ENCODE data around the gene ETNPPL. TPM values are rescaled to one million over a fixed set of nuclear protein-coding genes. Genes with fewer than 3 reads are reported as not detected.

Gene ETNPPL
- total and polyA plus RNA-seq, 2 of the 13 experiments (the other 11 are each of a cell fraction or from before 2014, with no cell fraction given): 1.4 to 6.0 TPM

GRCh38 chr4:108804648-108805273, 41.9 kb upstream of the ETNPPL start:
- intact Hi-C loops (cut with micrococcal nuclease; ENCODE audit: unreplicated experiment) (no loop called here), in situ Hi-C loops (cut with HindIII; ENCODE audit: extremely low pct_ligation_motif_present, low pct_unique_long_range_greater_than_20kb) (no loop called here)
- Histone ChIP-seq H3K79me2 (ENCODE audit: insufficient read depth, low read length) (no peaks in the 10 kb centered on the region), H3K36me3 (replicated peaks in 1 of 2; ENCODE audit: control insufficient read depth in 1 of 2, insufficient read depth in 2 of 2, low read length in 2 of 2) (no peaks in the 10 kb centered on the region), H3K27me3 (ENCODE audit: control insufficient read depth in 1 of 2, insufficient read depth in 2 of 2, low read length in 2 of 2) (no peaks in the 10 kb centered on the region), H3K9ac (ENCODE audit: insufficient read depth, low read depth, low read length) (no peak overlapping the region), H3K9me3 (ENCODE audit: low read length) (no peaks in the 10 kb centered on the region), H3K4me3 (replicated peaks in 1 of 3; ENCODE audit: insufficient read depth in 1 of 3, low read depth in 2 of 3, low read length in 3 of 3) (no peak overlapping the region), H4K20me1 (ENCODE audit: insufficient read depth, low read length) (no peaks in the 10 kb centered on the region), H3K27ac (ENCODE audit: extremely low read length, insufficient read depth, low read length) (no peak overlapping the region), H3K4me1 (ENCODE audit: insufficient read depth, low read length) (no peaks in the 10 kb centered on the region), H2AFZ (ENCODE audit: low read length) (no peak overlapping the region), H3K4me2 (ENCODE audit: low read depth, low read length) (no peak overlapping the region)
- FAIRE-seq (no peak), ATAC-seq (no peak), DNase-seq (ENCODE audit: low spot score) (no peak)
- POLR2A ChIA-PET: no interaction called here
- TF ChIP-seq SMAD3 (CRISPR knock-in tag; IDR thresholded peaks at IDR 0.05) (no peak), ZBTB7A (CRISPR knock-in tag; IDR thresholded peaks at IDR 0.05) (no peak), TFDP2 (CRISPR knock-in tag; IDR thresholded peaks at IDR 0.05) (no peak), ZNF788 (CRISPR knock-in tag; IDR thresholded peaks at IDR 0.05; ENCODE audit: borderline replicate concordance) (no peak), TOPORS (CRISPR knock-in tag; IDR thresholded peaks at IDR 0.05) (no peak)
- CTCF ChIA-PET (ENCODE audit: low intra/inter-chr PET ratio, low total read pairs): no interaction called here
- BruUV-seq (replicated peaks): no TSS peak
- WGBS (ENCODE audit: low lambda C conversion rate): 26% methylated on average over 5 of the region's 5 CpGs

GRCh38 chr4:108799306-108799705, 36.5 kb upstream of the ETNPPL start:
- no peaks in the 10 kb centered on the region for H3K9me3 ChIP-seq (ENCODE audit: low read length)
- no peak overlapping the region for H3K27ac ChIP-seq (ENCODE audit: extremely low read length, insufficient read depth, low read length)
- no peaks in the 10 kb centered on the region for H3K36me3 ChIP-seq (replicated peaks in 1 of 2; ENCODE audit: control insufficient read depth in 1 of 2, insufficient read depth in 2 of 2, low read length in 2 of 2)
- no peak overlapping the region for H3K4me3 ChIP-seq (replicated peaks in 1 of 3; ENCODE audit: insufficient read depth in 1 of 3, low read depth in 2 of 3, low read length in 3 of 3)
- no peaks in the 10 kb centered on the region for H4K20me1 ChIP-seq (ENCODE audit: insufficient read depth, low read length)
- in situ Hi-C loops (cut with HindIII; ENCODE audit: extremely low pct_ligation_motif_present, low pct_unique_long_range_greater_than_20kb): no loop called here
- H2AFZ ChIP-seq (ENCODE audit: low read length): no peak overlapping the region
- ChIA-PET CTCF (ENCODE audit: low intra/inter-chr PET ratio, low total read pairs) (no interaction called here), POLR2A (no interaction called here)
- FAIRE-seq: no peak
- no peak for ATAC-seq
- intact Hi-C loops (cut with micrococcal nuclease; ENCODE audit: unreplicated experiment): no loop called here
- WGBS (ENCODE audit: low lambda C conversion rate): 64% methylated on average over 5 of the region's 5 CpGs
- no peaks in the 10 kb centered on the region for H3K79me2 ChIP-seq (ENCODE audit: insufficient read depth, low read length)
- H3K9ac ChIP-seq (ENCODE audit: insufficient read depth, low read depth, low read length): no peak overlapping the region
- no TSS peak for BruUV-seq (replicated peaks)
- no peak for DNase-seq (ENCODE audit: low spot score)
- H3K4me2 ChIP-seq (ENCODE audit: low read depth, low read length): no peak overlapping the region
- H3K4me1 ChIP-seq (ENCODE audit: insufficient read depth, low read length): no peaks in the 10 kb centered on the region
- no peaks in the 10 kb centered on the region for H3K27me3 ChIP-seq (ENCODE audit: control insufficient read depth in 1 of 2, insufficient read depth in 2 of 2, low read length in 2 of 2)
- TF ChIP-seq ZNF468 (CRISPR knock-in tag; IDR thresholded peaks at IDR 0.05) (no peak), RFX1 (IDR thresholded peaks at IDR 0.05) (no peak), TBP (CRISPR knock-in tag; IDR thresholded peaks at IDR 0.05) (no peak), CEBPZ (IDR thresholded peaks at IDR 0.05; ENCODE audit: low read length) (no peak), ZNF691 (CRISPR knock-in tag; IDR thresholded peaks at IDR 0.05; ENCODE audit: borderline replicate concordance, low read depth) (no peak), ZNF720 (CRISPR knock-in tag; IDR thresholded peaks at IDR 0.05) (no peak), CCAR2 (optimal IDR thresholded peaks at IDR 0.05; ENCODE audit: low read depth, low read length) (no peak), RXRB (CRISPR knock-in tag; IDR thresholded peaks at IDR 0.05; ENCODE audit: borderline replicate concordance) (no peak), KAT7 (CRISPR knock-in tag; IDR thresholded peaks at IDR 0.05; ENCODE audit: borderline replicate concordance) (no peak), ZNF839 (CRISPR knock-in tag; IDR thresholded peaks at IDR 0.05; ENCODE audit: borderline replicate concordance) (no peak)

Data from HepG2 (cell line).